GM19372 (cell line): ENCODE measurements around the gene TMEM200C.

Experiments
- ATAC-seq: cut with Tn5 transposase; IDR thresholded peaks from one replicate; pipeline ENCODE4 v1.9.1; 2021; ENCODE audit warnings: mild to moderate bottlenecking, low read depth, moderate library complexity; ENCODE audit not compliant: unreplicated experiment

The TMEM200C gene

DNA sequence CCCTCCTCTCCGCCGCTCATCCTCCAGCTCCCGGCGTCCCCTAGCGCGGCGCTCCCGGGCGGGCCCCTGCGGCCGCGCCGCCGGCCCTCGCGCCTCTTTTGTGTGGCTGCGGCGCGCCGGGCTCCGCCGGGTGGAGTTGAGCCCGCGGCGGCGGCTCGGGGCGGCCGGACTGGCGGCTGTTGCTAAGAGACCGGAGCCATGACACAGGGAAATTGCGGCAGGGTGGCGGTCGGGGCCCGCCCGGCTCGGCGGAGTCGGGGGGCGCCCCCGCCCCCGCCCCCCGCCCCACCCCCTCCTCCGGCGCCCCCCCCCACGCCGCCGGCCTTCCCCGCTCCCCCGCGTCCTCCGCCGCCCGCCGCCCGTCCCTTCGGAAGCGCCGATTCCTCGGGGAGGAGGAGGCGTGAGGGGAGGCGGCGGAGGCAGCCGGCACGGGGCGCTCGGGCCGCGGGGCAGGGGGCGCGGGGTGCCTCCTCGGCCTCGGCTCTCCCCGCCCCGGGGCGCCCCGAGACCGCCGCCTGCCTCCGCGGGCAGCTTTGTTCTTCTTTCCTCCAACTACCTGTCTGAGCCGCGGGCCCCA lies at the start of gene TMEM200C:
Gene TMEM200C, minus strand, starts transcription at position 224 of the 577 bp plus-strand sequence. CDS start 3,459 bp downstream, outside the sequence.
- no peak for ATAC-seq

DNA sequence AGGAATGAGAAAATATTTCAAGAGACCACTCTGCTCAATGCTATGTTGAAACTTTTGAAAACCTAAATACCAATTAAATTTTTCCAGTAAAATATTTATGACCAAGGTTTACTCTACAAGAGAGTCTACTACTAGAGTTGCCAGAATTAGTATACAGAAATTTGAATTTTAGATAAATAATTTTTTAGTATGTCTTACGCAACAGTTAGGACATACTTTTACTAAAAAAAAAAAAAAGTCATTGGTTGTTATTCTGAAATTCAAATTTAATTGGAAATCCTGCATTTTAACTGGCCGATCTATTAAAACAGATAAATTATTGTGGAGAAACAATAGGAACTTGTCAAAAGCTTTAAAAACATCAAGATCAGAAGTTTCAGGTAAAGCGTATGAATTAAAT lies 49.1 kb upstream of the TMEM200C start:
- ATAC-seq = no peak

DNA sequence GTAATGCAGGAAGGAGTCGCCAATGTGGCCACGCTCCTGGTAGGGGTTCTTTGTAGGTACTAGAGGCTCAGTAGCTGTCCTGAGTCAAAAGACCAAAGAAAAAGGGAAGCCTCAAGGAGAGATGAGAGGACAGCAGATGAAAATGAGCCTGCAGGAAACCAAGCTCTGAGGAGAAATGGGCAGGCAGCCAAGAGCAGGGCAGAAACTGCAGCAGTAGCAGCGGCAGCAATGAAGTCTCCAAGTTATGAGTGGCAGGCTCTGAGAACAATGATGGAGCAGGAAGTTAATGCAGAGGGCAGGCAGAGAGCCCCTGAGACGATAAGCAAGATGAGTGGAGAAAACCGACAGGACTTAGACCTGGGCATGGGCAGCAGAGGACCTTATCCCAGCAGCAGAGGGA lies 48.2 kb upstream of the TMEM200C start:
- ATAC-seq = no peak

DNA sequence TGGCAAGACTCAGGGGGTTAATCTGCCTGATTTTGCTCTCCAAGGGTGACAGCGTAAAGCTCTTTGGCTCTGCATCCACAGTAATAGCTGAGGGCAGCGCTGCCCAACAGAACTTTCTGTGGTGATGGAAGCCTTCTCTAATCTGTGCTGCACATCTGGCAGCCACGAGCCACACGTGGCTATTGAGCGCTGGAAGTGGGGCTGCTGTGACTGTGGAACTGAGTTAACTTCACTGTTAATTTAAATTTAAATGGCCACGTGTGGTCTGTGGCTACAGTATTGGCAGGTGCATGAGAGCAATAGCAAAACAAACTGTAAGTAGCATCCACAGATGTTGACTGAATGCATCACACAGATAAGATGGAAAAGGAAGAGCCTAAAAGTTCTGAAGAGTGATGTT lies 47.3 kb upstream of the TMEM200C start:
- ATAC-seq = no peak

DNA sequence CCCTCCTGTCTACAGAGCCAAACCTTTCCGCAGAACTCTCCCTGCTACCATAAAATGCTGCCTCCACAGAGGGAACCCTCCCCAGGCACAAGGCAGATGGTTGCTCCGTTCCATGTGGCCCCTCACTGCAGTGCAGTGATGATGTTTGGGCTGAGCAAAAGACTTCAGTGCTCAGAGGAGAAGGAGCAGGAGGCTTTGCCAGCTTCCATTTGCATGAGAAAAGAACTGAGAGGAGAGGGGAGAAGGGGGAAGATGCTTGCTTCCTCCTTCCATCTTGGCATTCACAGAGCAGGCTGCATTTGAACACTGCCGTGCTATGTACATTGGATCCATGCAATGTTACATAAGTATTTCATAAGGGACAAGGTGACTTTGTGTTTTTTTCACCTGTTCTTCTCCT lies 46.6 kb upstream of the TMEM200C start:
- ATAC-seq = no peak

DNA sequence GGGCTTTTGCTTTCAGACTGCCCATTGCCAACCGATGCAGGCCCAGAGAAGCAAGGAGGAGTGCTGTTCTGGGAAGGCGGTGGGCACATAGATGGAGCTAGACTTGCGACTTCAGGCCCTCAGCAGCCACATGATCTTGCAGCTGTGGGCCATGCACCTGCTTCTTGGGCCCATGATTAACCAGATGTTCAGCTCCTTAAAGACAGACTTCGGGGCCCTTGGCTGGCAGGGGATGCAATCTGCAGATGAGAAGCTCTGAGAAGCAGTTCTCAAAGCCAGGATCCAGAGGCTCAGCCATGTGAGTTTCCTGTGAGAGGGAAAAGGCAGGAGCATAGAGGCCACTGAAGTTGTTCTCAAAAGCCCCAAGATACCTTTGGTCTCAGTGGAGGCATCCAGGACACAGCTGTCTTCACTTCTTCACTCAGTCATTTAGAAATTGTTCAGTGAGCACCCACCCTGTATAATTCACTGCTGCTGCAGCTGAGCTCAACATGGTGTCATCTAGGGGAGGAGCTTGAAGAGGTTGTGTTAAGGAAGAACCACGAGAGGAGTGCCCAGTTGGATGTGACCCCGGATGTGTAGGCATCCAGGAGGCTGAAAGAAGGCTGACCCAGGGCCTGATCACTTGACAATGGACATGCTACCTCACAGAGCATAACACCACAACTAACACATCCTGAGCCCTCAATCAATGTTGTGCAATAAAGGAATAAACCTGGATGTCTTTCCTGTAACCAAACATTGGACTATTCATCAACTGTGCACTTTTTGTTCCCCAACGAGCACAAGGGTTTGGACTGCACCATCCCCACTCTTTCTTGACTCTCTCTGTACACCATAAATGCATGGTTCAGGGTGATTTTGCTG lies 44.7 kb upstream of the TMEM200C start:
- ATAC-seq = no peak

DNA sequence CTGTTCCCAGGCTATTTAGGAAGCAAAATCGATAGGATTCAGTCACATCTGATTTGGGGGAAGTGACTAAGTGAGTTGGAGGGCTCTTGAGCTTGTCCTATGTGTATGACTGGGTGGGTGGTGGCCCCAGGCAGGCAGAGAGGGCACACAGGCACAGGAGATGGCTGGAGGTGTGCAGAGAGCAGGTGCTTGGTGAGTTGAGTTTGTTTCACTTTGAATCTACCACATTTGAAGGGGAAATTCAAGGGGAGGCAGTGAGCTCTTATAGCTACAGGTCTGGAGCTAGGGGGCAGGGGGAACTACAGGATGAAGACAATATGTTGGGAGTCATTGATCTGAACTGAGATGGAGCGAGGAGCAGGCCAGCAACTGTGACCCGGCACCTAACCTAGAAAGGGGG lies 42.5 kb upstream of the TMEM200C start:
- no peak for ATAC-seq

DNA sequence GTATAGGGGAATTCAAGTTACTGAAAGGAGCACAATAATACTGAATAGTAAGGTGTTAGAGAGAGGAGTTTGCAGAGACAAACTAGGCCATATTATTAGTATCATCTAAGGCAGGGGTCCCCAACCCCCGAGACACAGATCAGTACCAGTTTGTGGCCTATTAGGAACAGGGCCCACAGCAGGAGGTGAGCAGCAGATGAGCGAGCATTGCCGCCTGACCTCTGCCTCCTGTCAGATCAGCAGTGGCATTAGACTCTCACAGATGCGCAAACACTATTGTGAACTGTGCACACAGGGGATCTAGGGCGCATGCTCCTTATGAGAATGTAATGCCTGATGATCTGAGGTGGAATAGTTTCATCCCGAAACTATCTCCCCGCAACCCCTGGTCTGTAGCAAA lies 41.8 kb upstream of the TMEM200C start:
- no peak for ATAC-seq

DNA sequence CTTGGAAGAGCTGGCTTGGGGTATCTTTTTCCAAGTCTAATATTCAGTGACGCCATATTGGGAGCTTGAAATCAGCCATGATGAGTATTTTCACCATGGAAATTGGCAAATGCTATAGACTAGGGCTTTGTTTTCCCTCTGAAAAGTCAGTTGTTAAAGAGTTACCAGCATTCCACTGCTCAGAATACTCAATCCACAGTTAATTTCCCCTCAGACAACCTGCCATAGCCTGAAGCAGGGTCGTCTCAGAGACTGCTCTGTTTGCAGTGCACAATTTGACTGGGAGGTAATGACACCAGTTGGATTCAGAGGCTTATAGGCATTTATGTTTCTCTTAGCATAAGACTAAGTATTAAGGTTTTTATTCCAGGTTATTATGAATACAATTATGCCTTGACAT lies 35.5 kb upstream of the TMEM200C start:
- no peak for ATAC-seq

DNA sequence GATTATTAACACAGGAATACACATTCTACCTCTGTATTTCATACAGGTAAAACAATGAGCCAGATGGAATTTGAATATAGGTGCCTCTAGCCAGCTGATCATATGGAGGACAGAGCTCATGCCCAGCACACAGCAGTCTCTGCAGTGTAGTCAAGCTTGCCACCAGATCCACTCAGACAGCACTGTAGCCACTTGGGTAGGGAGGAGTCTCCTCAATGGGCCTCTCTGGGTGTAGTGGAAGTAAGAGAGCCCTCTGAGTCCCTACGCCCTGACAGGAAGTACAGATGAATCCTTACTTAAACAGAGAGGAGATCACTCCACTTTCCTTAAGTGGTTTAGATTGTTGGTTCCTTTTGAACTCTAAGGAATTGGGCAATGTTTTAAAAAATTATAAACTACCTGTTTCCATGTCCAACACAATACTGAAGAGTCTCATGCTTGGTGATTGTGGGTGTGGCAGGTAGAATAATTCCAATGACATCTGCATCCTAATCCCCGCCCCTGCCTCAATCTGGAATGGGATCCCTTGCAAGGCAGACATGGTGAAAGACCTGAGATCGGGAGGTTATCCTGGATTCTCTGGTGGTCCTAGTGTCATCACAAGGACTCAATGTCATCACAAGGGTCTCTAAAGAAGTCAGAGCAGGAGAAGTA lies 23.0 kb upstream of the TMEM200C start:
- no peak for ATAC-seq

DNA sequence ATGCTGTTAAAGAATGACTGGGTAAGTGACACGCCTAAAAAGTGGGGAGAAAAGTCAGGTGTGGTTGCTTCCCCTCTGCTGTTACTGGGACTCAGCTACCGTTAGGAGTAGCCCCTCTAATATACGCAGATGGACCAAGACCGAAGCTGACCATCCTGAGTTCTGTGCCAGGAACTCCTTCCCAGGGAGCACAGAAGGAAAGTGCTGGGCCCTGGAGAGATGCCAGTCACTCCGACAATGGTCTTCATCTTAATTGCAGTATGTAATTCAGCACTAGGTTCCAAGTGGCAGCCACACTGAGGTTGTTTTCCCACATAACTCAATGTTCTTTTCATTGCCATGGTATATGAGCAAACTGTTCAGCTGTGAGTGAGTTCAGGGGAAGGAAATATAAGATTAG lies 19.6 kb upstream of the TMEM200C start:
- ATAC-seq = no peak

DNA sequence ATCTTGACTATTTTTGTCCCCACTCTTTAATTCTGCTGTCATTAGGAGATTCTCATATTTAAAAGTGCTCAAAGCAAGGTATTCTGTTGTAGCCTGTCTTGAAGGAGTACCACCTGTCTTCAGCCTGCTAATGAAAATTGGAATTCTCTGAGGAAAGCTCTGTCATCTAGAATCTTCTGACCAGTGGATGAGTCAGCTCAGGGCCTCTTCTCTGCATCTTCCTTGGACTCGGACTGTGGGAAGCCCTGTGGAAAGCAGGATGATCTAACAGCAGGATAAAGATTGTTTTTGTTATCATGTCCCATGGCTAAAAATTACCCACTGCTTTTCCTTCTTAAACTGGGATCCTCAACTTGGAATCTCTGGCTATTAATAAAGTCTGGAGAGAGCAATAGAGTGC lies 18.7 kb upstream of the TMEM200C start:
- ATAC-seq = no peak

DNA sequence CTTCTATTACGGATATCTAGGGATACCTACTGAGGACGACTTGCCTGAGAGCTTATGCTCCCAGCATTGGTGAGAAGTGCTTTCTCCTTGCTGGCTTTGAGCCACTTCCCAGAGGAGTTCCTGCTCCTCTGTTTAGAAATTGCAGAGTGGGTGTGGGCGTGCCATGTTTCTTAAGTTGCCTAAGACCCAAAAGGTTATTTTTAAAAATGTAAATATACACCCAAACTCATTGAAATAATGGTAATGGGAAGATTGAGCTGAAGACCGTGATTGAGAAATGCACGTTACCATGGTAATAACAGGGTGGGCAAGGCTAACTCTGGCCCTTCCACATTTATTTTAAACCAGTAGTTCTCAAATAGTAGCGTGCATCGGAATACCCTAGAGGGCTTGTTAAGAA lies 17.2 kb upstream of the TMEM200C start:
- ATAC-seq = no peak

DNA sequence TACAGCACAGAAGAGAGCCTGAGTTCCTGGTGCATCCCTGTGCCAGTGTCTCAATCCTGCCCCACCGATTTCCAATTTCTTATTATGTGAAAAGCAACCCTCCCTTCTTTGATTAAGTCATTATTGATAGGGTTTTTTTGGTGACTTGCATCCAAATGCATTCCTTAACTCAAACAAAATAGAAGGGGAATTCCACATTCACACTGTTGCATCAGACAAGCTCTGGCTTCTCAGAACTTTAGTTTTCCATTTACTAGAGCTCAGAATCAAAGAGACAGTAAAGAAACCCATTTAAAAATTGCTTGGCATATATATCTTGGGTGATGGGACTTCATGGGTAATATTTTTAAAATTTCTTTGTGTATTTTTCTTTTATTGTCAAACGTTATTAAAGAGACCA lies 13.8 kb upstream of the TMEM200C start:
- ATAC-seq = no peak

DNA sequence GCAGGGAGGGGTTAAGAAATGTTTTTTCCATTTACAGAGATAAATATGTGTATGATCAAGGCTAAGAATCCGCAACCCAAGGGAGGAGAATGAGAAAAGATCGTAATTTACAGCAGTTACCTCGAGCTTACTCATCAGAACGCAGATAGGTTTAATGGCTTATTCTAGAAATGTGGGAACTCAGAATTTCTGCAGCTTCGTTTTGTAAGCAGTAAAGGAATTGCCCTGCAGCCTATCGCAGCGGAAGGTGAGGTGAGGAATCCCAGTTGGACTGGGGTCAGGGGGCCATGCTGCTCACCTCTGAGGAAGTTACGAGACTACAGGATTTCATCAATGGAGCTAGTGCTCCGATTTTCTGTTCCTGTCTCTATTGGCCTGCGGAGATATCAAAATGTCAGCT lies 8.1 kb upstream of the TMEM200C start:
- no peak for ATAC-seq

DNA sequence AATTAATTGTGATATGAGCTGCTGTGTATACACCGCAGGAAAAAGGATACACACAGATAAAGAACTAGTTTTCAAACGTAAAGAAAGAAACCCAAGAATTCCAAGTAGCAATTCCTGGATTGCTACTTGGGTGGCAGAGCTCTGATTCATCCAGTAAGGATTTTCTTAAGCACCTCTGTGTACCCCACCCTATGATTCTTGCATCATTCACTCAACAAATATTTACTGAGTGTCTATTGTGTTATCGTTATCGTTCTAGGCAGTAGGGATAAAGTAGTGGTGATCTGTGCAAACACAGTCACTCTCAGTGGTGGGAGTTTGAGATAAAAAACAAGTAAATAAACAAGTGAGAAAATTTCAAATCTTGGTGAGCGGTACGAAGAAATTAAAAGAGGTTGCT lies 4.9 kb upstream of the TMEM200C start:
- ATAC-seq = no peak

DNA sequence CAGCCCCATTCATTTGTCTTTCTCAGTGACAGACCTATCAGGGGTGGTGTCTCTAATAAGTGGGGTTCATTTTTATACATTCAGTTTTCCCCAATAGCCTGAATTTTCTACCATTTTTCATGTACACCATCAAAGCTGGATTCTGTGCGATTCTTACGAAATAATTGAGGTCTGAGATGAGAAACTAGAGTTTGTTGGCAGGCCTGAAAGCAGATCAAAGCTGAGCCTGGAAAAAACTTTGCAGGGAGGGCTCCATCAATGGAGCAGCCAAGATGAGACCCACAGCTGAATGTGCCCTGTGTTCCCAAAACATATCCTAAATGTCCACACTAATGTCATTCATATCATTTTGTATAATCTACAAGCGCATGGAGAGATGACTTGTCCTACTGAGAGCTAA lies 4.5 kb upstream of the TMEM200C start:
- no peak for ATAC-seq

DNA sequence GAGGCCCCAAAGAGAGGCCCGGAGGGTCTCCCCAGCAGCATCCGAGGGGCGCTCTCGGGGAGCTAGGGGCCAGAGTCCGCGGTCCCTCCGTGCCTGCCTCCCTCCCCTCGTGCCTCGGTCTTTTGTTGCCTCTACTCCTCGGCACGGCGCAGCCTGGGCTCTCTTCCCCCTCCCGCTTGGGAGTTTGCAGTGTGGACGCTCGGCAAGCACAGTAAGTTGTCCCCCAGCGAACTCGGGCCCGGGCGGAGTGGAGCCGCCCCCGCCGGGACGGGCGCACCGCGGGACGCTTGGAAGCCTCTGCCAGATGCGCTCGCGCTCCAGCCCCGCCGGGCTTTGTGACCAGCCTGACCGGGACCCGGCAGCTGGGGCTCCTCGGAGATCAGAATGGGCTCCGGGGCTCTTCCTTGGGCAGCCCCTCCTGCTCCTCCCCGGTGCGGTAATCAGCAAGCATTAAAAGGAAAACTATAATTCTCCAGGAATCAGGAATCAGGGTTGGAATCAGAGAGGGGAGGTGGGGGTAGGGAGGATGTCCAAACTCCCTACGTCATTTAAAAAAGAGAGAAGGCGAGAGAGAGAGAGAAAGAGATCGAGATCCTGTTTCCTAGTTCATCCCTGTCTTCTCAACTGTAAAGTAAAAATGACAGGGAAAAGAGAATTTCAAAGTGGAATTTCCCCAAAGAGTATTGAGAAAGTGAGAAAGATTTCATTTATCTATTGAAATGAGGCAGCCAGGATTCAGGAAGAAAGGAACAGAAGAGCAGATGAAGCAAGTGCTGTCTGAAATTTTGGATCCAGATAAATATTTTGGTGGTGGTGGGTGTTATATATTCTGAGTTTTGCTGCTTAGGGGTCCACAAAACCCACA lies 786 bp upstream of the TMEM200C start:
- ATAC-seq = no peak

DNA sequence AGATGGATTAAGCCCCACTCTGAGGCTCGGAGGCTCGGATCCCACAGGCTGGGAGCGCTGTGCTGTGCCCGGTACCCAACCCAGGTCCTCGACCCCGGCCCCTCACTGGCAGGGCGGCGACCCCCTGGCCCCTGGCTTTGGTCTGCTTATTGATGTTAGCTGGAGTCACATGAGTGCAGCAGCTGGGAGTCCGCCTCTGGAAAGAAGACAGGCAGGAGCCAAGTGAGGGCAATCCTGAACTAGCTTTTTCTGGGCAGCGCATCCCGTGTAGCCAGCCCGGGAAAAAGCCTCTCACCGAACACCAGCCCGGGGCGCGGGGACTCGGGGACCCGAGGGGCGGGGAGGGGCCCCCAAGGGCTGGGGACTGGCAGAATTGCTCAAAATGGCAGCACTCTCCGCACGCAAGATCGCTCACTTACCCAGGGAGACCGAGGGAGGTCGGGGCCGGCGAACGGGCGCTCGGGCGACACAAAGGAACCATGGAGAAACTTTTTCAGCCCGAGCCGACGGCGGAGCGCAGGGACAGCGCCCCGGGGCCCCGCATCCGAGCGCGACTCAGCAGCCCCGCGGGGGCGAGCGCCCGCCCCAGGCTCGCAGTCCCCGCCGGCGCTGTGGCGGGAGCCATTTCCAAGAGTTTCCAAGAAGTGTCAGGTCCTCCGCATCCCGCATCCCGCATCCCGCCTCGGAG lies 567 bp downstream of the TMEM200C start:
- ATAC-seq = no peak

DNA sequence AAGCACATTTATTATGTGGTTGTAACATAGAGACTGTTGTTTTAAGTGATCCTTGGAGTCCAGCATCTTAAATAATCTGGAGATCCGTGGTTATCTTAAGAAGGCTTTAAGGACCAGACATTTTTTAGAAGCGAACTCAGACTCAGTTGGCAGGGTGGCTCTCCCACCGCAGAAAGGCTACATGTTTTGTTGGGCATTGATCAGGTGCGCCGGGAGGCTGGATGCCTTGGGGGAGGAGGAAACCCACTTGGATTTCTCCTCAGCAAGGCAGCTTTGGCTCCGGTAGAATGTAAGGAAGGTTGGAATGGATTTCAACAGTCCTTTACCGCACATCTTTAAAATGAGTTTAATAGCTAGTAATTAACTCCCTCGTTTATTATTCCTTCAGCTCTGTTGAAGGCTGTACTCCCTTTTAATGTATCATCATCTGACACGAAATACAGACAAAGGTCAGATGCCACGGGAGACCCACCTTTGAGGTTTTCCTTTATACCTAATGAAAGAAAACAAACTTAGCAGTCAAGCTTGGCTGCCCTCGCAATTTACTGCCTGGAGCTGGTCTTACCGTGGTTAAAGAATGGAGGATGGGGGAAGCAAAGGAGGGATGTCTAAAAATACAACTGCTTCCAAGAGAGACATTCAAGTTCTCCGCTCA lies 1.2 kb downstream of the TMEM200C start:
- no peak for ATAC-seq
